NAMALWA (cell line): ENCODE measurements around the gene LRRC75A.
"Not testable (repeated sequence)": the region's sequence is repeated elsewhere in the genome, so short reads cannot be mapped to it uniquely, and the experiment has no call there.

ENCODE experiments used
- DNase-seq: peaks from one replicate; pipeline ENCODE4 v3.0.0-alpha.2; 2015; ENCODE audit warnings: low spot score

The LRRC75A gene

GRCh38 chr17:16450028-16450427 is 42.0 kb downstream of the LRRC75A start:
- no peak for DNase-seq

- DNase-seq, result no peak
Measured at GRCh38 chr17:16449121-16449570, 42.8 kb downstream of the LRRC75A start.

GRCh38 chr17:16448490-16448889 is 43.5 kb downstream of the LRRC75A start:
- DNase-seq, result no peak

- DNase-seq, result no peak
Measured at GRCh38 chr17:16447676-16448075, 44.3 kb downstream of the LRRC75A start.

- DNase-seq, result no peak
Measured at GRCh38 chr17:16446338-16446983, 45.5 kb downstream of the LRRC75A start.

GRCh38 chr17:16444258-16444886 is 47.6 kb downstream of the LRRC75A start:
- no peak for DNase-seq

- no peak for DNase-seq
Measured at GRCh38 chr17:16443511-16444257, 48.3 kb downstream of the LRRC75A start.

GRCh38 chr17:16442594-16443510 is 49.1 kb downstream of the LRRC75A start:
- no peak for DNase-seq

GRCh38 chr17:16442141-16442540 is 49.9 kb downstream of the LRRC75A start:
- no peak for DNase-seq

GRCh38 chr17:16440901-16441629 is 50.9 kb downstream of the LRRC75A start:
- DNase-seq, result no peak

GRCh38 chr17:16440354-16440753 is 51.6 kb downstream of the LRRC75A start:
- not testable (repeated sequence) for DNase-seq

- DNase-seq, result peak; percentile 33
Measured at GRCh38 chr17:16439811-16440351, 52.1 kb downstream of the LRRC75A start.

- no peak for DNase-seq
Measured at GRCh38 chr17:16439303-16439791, 52.6 kb downstream of the LRRC75A start.

- DNase-seq, result peak; percentile 96
Measured at GRCh38 chr17:16438557-16439302, 53.3 kb downstream of the LRRC75A start.

- DNase-seq, result no peak
Measured at GRCh38 chr17:16438173-16438556, 53.8 kb downstream of the LRRC75A start.

GRCh38 chr17:16437083-16437482 is 54.9 kb downstream of the LRRC75A start:
- no peak for DNase-seq

- no peak for DNase-seq
Measured at GRCh38 chr17:16435925-16436886, 55.8 kb downstream of the LRRC75A start.

GRCh38 chr17:16434662-16435061 is 57.3 kb downstream of the LRRC75A start:
- no peak for DNase-seq

GRCh38 chr17:16433514-16433913 is 58.5 kb downstream of the LRRC75A start:
- no peak for DNase-seq
